HG03558 (cell line): ENCODE measurements around the gene VPS13A.
"Not testable (repeated sequence)": the region's sequence is repeated elsewhere in the genome, so short reads cannot be mapped to it uniquely, and the experiment has no call there.

Source experiments
- ATAC-seq: cut with Tn5 transposase; IDR thresholded peaks from one replicate; pipeline ENCODE4 v1.9.1; 2021; ENCODE audit warnings: moderate number of reproducible peaks; ENCODE audit not compliant: unreplicated experiment; ENCODE audit errors: extremely low read depth

The VPS13A gene

GRCh38 chr9:77290373-77290772 lies 113.0 kb downstream of the VPS13A start:
- ATAC-seq: no peak

DNA sequence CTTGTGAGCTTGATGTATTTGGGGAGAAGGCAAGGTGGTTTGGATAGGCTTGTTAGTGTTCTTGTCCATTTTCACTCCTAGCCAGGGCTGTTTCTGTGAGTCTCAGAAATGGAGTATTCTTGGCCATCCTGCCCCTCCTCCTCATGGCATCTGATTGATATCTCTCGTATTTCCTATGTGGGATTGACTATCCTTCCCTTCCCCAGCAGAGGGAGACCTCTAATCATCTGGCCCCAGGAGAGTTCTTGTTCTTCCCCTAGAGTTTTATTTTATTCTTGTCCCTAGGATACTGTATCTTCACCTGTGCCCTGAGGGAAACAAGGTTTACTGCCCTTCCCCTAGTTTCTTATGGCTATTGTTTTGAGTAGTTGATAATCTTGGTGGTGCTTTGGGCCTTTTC lies 114.4 kb downstream of the VPS13A start:
- ATAC-seq: no peak

DNA sequence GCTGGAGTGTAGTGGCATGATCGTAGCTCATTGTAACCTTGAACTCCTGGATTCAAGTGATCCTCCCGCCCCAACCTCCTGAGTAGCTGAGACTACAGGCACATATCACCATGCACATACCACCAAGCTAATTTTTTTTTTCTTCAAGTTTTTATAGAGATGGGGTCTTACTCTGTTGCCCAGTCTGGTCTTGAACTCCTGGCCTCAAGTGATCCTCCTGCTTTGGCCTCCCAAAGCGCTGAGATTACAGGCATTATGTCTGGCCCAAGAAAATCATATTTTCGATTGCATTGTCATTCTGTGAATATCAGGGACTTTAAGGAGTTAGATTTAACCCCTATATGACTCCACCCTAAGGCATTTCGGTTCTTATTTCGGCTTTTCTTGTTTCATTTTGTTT lies 116.6 kb downstream of the VPS13A start:
- no peak for ATAC-seq

DNA sequence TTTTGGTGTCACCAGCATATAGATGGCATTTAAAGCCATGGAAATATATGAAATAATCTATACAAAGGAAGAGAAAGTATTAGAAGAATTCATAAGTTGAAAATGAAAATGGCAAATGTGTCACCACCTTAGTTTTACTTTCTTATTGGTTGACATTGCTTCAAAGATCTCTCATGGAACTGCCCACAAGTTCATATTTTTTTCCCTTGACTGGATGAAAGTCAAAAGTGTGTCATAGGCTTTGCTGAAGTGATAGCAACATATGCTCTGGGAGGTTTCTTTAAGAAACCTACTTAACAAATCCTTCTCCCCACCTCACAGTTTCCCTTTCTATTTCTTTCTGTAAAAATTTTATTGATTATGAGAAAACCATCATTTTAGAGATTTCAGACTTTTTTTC lies 127.2 kb downstream of the VPS13A start:
- ATAC-seq: peak; percentile 37

DNA sequence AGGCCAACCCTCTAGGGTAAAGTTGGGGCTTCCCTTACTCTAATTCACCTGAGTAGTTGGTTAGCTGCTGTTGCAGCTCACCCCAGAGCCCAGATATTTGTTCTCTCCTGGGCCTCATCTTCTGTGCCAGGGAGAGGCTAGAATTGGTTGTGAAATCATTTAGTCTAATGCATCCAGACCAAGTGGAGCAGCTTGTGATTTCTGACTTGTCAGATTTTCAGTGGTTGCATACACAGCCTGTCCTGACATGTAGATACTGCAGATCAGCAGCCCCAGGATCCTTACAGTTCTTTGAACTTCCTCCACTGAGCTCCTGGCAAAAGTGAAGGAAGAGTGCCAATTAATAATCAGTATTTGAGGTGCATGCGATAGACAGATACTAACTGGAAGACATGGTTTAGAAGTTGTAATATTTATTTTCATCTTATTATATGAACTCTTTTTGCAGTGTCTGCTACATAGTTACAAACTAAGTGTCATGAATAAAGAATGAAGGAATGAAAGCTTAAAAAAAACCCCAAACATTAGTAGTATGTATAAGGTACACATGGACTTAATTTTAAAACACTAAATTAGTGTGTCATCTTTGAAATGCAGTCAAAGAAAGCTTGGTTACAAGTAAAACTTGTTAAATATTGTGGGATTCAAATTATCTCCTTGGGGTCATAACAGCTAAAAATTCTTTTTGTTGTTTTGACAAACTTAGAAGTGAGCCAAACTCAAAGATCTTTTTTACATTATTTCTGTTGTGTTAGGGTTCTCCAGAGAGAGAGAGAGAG lies 128.5 kb downstream of the VPS13A start:
- ATAC-seq: no peak

- ATAC-seq: no peak
Measured at GRCh38 chr9:77307166-77307565, 129.8 kb downstream of the VPS13A start.

GRCh38 chr9:77316058-77316457 lies 138.7 kb downstream of the VPS13A start:
- no peak for ATAC-seq

GRCh38 chr9:77325058-77325457 lies 147.7 kb downstream of the VPS13A start:
- ATAC-seq: no peak

- ATAC-seq: no peak
Measured at GRCh38 chr9:77328102-77328501, 150.8 kb downstream of the VPS13A start.

- no peak for ATAC-seq
Measured at GRCh38 chr9:77370064-77370463, 192.7 kb downstream of the VPS13A start.

DNA sequence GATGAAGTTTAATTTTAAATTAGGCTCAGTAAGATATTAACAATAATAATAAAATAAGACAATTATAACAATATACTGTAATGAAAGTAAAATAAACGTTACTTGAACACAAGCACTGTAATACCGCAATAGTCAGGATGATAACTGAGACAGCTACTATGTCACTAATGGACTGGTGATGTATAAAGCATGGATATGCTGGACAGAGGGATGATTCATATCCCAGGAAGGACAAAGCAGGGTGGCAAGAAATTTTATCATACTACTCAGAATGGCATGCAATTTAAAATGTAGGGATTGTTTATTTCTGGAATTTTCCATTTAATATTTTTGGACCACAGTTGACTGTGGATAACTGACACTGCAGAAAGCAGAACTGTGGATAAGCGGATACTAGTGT lies 196.9 kb downstream of the VPS13A start:
- ATAC-seq: no peak

DNA sequence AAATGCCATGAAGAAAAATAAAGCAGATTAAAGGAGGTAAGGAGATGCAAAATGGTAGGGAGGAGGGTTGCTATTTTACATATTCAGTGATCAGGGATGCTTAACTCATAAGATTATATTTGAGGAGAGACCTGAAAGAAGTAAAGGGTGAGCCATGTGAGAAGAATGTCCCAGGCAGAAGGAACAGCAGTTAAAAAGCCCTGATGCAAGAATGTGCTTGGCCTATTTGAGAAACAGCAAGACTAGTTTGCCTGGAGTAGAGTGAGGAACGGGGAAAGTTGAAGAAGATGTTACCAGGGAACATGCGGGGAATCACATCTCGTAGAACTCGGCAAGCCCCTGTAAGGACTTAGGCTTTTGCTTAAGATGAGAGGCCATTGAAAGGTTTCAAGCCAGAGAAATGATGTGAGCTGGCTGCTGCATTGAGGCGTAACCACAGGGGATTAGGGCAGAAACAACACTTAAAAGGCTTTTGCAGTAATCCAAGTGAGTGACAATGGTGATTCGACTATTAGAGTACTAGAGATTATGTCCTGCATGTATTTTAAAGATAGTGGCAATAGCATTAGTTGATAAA lies 198.7 kb downstream of the VPS13A start:
- no peak for ATAC-seq

DNA sequence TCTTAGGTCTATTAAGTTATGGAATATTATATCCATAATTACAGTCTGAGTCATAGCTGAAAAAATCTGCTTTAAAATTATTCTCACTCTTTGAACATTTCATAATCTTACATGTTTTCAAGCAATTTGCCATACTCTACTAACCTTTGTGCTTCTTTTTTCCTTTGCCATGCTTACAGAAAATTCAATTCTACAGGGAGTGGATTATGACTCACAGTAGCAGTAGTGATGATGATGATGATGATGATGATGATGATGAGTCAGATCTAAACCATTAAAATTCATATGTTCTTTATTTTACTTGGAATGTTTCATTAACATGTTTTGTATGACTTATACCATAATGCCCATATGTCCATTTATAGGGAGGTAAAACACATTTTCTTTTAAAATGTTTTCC lies 207.1 kb downstream of the VPS13A start:
- ATAC-seq: no peak

DNA sequence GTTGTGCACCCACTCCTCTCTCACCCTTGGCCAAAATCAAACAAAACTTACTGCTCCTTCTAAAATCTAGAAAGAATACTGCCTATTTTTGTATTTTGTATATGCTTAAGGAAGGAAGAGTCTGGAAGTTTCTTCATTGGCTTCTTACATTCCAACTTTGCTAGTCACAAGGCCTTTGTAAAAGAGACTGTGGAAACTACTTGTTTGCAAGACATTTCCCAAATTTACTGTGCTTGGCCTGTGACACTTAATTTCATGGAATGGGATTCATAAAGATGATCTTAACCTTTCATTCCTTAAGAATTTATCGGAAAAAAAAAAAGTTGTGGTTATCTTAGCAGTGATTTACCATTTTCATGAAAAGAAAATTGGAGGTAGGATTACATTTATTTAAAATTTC lies 208.9 kb downstream of the VPS13A start:
- no peak for ATAC-seq

DNA sequence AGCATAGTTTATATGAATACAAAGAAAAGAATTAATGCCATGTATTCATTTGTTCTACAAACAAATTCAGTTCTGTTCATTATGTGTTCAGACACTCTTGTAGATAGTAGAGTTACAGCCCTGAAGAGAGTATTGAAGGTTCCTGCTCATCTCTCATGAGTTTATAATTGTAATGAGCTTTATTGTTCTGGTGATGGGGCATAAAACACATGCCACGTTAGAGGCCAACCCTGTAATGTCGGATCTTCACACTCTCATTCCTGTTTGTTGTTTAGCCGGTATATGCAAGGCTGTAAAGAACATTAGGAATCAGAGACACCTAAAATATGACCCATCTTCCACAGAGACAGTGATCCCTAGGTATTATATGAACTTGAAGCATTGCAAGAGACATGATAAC lies 214.5 kb downstream of the VPS13A start:
- no peak for ATAC-seq

- ATAC-seq: no peak
Measured at GRCh38 chr9:77392328-77392727, 215.0 kb downstream of the VPS13A start.

GRCh38 chr9:77398581-77398980 lies 221.2 kb downstream of the VPS13A start:
- ATAC-seq: not testable (repeated sequence)

DNA sequence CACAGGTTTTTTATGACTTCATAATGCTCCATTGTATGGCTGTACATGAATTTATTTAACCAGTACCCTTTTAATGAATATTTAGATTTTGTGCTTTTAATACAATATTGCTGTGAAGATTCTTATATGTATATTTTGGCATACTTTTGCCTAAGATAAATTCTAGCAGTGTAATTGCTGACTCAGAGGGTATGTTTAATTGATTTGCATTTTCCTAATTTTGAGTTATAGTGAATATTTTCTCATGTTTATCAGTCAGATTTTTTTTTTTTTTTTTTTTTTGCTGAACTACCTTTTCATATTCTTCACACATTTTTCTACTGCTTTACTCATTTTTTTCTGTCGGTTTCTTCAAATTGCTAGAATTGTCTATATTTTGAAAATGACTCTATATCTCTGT lies 222.6 kb downstream of the VPS13A start:
- ATAC-seq: no peak

GRCh38 chr9:77402286-77402685 lies 225.0 kb downstream of the VPS13A start:
- ATAC-seq: no peak

DNA sequence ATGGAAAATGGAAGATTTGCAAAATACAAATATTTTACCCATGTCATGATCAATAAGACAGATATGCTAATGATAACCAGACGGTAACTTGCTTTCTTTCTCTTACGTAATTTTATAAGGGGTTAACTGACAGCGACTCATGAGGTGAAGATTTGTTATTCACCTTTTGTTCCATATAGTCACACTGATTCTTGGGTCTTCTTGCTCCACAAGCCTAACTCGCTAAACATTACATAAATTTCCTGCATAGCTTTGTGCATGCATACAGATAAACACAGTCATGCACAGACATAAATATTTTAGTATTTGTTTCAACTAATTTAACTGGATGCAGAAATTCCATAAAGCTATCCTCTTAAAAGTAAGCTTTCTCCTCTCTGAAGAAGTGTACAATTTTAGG lies 225.9 kb downstream of the VPS13A start:
- no peak for ATAC-seq

DNA sequence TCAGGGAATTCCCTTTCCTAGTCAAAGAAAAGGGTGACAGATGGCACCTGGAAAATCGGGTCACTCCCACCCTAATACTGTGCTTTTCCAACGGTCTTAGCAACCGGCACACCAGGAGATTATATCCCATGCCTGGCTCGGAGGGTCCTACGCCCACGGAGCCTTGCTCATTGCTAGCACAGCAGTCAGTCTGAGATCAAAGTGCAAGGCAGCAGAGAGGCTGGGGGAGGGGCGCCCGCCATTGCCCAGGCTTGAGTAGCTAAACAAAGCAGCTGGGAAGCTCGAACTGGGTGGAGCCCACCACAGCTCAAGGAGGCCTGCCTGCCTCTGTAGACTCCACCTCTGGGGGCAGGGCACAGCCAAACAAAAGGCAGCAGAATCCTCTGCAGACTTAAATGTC lies 231.2 kb downstream of the VPS13A start:
- not testable (repeated sequence) for ATAC-seq

- ATAC-seq: no peak
Measured at GRCh38 chr9:77417566-77417965, 240.2 kb downstream of the VPS13A start.
